ENCODE results near the gene PAGR1. TPM values are rescaled to one million over a fixed set of nuclear protein-coding genes. Genes with fewer than 3 reads are reported as not detected.
A peak's percentile ranks its signal among the peaks of the same experiment; 100 is the strongest.

The PAGR1 gene
- total and polyA plus RNA-seq, 9 of the 15 experiments (the other 6 are each of a cell fraction or from before 2014, with no cell fraction given) = 1.4 to 58.2 (median 16.8) TPM

DNA sequence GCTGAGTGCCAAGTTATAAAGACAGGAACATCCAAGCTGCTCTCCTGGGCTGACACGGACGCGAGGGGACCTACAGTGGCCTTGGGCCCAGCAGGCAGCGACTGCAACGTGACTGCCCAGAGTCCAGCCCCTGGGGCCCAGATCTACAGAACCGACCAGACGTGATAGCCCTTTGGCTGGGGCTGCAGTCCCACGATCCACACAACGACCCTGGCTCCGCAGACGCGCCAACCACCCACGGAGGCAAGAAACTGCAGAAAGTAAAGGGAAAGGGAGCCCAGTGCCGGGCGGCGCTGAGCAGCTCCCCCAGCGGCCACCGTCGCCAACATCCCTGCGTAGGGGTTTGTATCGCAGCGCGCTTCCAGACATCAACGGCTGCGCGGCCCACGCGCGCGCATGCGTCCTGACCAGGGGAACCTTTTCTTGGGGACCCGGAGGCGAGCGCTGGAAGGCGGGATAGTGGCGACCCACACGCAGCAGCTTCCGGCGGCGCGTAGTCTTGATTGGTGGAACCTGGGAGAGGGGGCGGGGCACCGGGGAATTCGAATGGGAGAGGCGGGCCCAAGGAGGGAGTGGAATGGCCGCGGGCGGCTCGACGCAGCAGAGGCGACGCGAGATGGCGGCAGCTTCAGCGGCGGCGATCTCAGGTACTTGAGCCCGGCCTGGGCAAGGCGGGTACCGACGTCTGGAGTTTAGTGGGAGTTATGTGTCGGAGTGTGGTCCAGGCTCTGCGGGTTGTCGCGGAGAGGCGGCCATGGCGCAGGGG is 25.6 kb upstream of the PAGR1 start, which contains the start of gene KIF22 (continued):
- no peak for TF ChIP-seq ZNF133 (CRISPR knock-in tag; IDR thresholded peaks at IDR 0.05)
- no peak for TF ChIP-seq PTRF (tag; IDR thresholded peaks at IDR 0.05)
- TF ChIP-seq ZNF707 (CRISPR knock-in tag; conservative IDR thresholded peaks at IDR 0.05) = no peak
- peak; percentile 59; the same call in 1 of the 2 replicates for TF ChIP-seq SMARCA4 (IDR thresholded peaks at IDR 0.05)
- peak; percentile 68 for TF ChIP-seq SMARCE1 (IDR thresholded peaks at IDR 0.05)
- TF ChIP-seq, protein P1, sequence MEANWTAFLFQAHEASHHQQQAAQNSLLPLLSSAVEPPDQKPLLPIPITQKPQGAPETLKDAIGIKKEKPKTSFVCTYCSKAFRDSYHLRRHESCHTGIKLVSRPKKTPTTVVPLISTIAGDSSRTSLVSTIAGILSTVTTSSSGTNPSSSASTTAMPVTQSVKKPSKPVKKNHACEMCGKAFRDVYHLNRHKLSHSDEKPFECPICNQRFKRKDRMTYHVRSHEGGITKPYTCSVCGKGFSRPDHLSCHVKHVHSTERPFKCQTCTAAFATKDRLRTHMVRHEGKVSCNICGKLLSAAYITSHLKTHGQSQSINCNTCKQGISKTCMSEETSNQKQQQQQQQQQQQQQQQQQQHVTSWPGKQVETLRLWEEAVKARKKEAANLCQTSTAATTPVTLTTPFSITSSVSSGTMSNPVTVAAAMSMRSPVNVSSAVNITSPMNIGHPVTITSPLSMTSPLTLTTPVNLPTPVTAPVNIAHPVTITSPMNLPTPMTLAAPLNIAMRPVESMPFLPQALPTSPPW (CRISPR knock-in tag; IDR thresholded peaks at IDR 0.05) = peak; percentile 74; the same call in 1 of the 2 replicates
- peak; percentile 4; the same call in 1 of the 2 replicates for TF ChIP-seq TCF3 (CRISPR knock-in tag; IDR thresholded peaks at IDR 0.05)
- TF ChIP-seq U2AF2 (optimal IDR thresholded peaks at IDR 0.05; ENCODE audit: low read depth, low read length) = no peak
- no peak for TF ChIP-seq ZNF717 (CRISPR knock-in tag; IDR thresholded peaks at IDR 0.05)
- TF ChIP-seq ZNF75A (CRISPR knock-in tag; IDR thresholded peaks at IDR 0.05) = no peak
- no peak for TF ChIP-seq ZNF408 (CRISPR knock-in tag; IDR thresholded peaks at IDR 0.05; ENCODE audit: low read depth)
- TF ChIP-seq CEBPG (CRISPR knock-in tag; IDR thresholded peaks at IDR 0.05) = no peak
- no peak for TF ChIP-seq CEBPG (tag; conservative IDR thresholded peaks at IDR 0.05 in 1 of 2, IDR thresholded peaks at IDR 0.05 in 1 of 2)
- peak; percentile 99 for TF ChIP-seq ZBTB40 (IDR thresholded peaks at IDR 0.05)
- no peak for TF ChIP-seq ZBTB40 (CRISPR knock-in tag; IDR thresholded peaks at IDR 0.05)

All from K562 (cell line).